ENCODE results near the gene TMED1.

- TF ChIP-seq POLR2A (IDR thresholded peaks at IDR 0.05) = no peak
- TF ChIP-seq, protein P1, sequence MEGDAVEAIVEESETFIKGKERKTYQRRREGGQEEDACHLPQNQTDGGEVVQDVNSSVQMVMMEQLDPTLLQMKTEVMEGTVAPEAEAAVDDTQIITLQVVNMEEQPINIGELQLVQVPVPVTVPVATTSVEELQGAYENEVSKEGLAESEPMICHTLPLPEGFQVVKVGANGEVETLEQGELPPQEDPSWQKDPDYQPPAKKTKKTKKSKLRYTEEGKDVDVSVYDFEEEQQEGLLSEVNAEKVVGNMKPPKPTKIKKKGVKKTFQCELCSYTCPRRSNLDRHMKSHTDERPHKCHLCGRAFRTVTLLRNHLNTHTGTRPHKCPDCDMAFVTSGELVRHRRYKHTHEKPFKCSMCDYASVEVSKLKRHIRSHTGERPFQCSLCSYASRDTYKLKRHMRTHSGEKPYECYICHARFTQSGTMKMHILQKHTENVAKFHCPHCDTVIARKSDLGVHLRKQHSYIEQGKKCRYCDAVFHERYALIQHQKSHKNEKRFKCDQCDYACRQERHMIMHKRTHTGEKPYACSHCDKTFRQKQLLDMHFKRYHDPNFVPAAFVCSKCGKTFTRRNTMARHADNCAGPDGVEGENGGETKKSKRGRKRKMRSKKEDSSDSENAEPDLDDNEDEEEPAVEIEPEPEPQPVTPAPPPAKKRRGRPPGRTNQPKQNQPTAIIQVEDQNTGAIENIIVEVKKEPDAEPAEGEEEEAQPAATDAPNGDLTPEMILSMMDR (IDR thresholded peaks at IDR 0.05) = no peak
Observed at GRCh38 chr19:10812902-10813404, 23.1 kb downstream of the TMED1 start.

Data from heart left ventricle (tissue), 13 donors.